K562 treated with DMSO at 1 percent for 12 hours (cell line): ENCODE measurements around the gene IFNA5. TPM values are rescaled to one million over a fixed set of nuclear protein-coding genes. Genes with fewer than 3 reads are reported as not detected.

Experiments
- total RNA-seq: library from RNA; unstranded; fragments of 300-600 nt; gene quantifications from 2 replicates; pipeline ENCODE4 v1.2.3, GENCODE V29; 2022; ENCODE audit not compliant: insufficient read depth

The IFNA5 gene
- total RNA-seq = not detected in 2 replicates

DNA sequence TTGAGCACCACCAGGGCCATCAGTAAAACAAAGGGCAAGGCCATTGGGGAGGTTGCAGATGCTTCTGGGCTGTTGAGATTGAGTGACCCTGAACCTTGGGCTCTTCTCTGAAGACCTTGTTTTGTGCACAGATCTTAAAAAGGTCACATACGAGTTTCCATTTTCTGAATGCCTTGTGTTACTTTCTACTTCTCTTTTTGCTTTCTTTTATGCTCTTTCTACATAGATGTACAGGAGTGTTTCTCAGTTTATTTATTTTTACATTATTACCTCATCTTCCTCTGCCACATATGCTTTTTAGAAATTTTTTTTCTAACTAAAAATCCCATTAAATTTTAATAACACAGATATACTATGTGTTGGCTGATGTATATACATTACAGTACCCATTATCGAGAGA, at the start of gene IFNA5:
IFNA5 (minus strand) TSS at position 101 of the 400 bp plus-strand sequence; CDS start at position 44, 57 bp downstream.

GRCh38 chr9:21350787-21351186, 45.7 kb upstream of the IFNA5 start, which contains the start of gene IFNA6:
Gene IFNA6, minus strand, starts transcription at chr9:21350887. Its CDS starts 0 bp downstream, at chr9:21350887.

DNA sequence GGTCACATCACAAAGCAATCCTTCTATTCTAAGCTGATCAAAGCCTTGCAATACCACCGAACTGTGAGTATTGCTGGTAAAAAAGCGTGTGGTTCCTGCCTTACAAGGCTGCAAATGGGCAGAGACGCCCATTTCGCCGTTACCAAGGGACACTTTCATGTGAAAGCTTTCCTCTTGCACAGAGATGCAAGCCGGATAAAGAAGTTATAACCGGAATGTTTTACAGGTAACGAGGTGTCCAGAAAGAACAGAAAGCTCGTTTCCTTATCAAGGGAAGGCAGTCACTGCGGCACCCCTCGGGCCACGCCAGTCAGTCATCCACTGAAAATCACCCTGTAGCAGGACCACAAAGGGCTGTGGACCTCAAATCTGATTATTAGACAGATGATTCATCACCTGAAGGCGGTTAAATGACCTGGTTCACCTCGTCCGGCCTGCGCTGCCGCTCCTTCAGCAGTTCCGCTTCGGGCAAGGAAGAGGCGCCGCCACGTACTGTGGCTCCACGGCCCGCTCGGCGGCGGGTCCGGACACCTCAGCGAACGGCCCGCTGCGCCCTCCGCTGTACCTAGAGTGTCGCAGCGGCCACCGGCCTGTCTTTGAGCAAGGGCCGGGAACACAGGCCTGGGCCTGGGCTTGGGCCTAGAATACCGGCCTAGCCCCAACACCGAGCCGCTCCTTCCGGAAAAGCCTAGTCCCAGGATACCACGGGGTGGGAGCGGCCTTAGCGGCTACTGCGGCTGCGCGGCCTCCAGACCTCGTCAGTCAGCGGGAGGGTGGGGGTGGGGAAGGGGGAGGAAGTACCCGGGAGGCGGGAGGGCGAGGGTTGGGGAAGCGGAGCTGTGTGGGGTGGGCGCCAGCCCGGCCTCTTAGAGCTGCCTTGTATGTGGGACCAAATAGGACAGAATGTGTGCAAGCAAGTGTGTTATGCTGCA, 29.9 kb upstream of the IFNA5 start, which contains the start of gene KLHL9:
KLHL9 (minus strand) TSS at position 704 of the 932 bp plus-strand sequence; CDS start at position 159, 545 bp downstream.

Other genes with a start within 250 kb of the IFNA5 start
- not detected in 2 replicates for gene IFNB1, start 227.4 kb downstream of the IFNA5 start, total RNA-seq
- gene IFNW1, start 163.5 kb downstream of the IFNA5 start, total RNA-seq = not detected in 2 replicates
- not detected in 2 replicates for gene IFNA21, start 138.7 kb downstream of the IFNA5 start, total RNA-seq
- gene IFNA4, start 117.7 kb downstream of the IFNA5 start, total RNA-seq = not detected in 2 replicates
- gene IFNA7, start 103.1 kb downstream of the IFNA5 start, total RNA-seq = not detected in 2 replicates
- not detected in 2 replicates for gene IFNA10, start 98.2 kb downstream of the IFNA5 start, total RNA-seq
- gene IFNA16, start 88.0 kb downstream of the IFNA5 start, total RNA-seq = not detected in 2 replicates
- not detected in 2 replicates for gene IFNA17, start 77.1 kb downstream of the IFNA5 start, total RNA-seq
- not detected in 2 replicates for gene IFNA14, start 65.3 kb downstream of the IFNA5 start, total RNA-seq
- not detected in 2 replicates for gene KLHL9, start 30.1 kb upstream of the IFNA5 start, total RNA-seq
- gene IFNA6, start 45.6 kb upstream of the IFNA5 start, total RNA-seq = not detected in 2 replicates
- not detected in 2 replicates for gene IFNA13, start 62.7 kb upstream of the IFNA5 start, total RNA-seq
- not detected in 2 replicates for gene IFNA2, start 80.1 kb upstream of the IFNA5 start, total RNA-seq
- gene IFNA8, start 103.8 kb upstream of the IFNA5 start, total RNA-seq = not detected in 2 replicates
- gene IFNA1, start 135.1 kb upstream of the IFNA5 start, total RNA-seq = not detected in 2 replicates
- not detected in 2 replicates for gene IFNE, start 177.0 kb upstream of the IFNA5 start, total RNA-seq